Activated naive CD8-positive, alpha-beta T cell (primary cell): ENCODE results near the gene SERINC5.
"Not testable (repeated sequence)": the region's sequence is repeated elsewhere in the genome, so short reads cannot be mapped to it uniquely, and the experiment has no call there.

Experiments used
- H3K27ac Mint-ChIP-seq: one replicate; pipeline ENCODE4 v1.8.0; 2021; ENCODE audit warnings: mixed read lengths
- H3K27me3 Mint-ChIP-seq: one replicate; pipeline ENCODE4 v1.8.0; 2021; ENCODE audit warnings: mixed read lengths
- H3K36me3 Mint-ChIP-seq: one replicate; pipeline ENCODE4 v1.8.0; 2021; ENCODE audit warnings: mixed read lengths
- H3K4me1 Mint-ChIP-seq: one replicate; pipeline ENCODE4 v1.8.0; 2021; ENCODE audit warnings: low read depth, mixed read lengths
- H3K4me3 Mint-ChIP-seq: one replicate; pipeline ENCODE4 v1.8.0; 2021; ENCODE audit warnings: mild to moderate bottlenecking, mixed read lengths
- H3K9me3 Mint-ChIP-seq: one replicate; pipeline ENCODE4 v1.8.0; 2021; ENCODE audit warnings: low read depth, mixed read lengths

SERINC5 gene

DNA sequence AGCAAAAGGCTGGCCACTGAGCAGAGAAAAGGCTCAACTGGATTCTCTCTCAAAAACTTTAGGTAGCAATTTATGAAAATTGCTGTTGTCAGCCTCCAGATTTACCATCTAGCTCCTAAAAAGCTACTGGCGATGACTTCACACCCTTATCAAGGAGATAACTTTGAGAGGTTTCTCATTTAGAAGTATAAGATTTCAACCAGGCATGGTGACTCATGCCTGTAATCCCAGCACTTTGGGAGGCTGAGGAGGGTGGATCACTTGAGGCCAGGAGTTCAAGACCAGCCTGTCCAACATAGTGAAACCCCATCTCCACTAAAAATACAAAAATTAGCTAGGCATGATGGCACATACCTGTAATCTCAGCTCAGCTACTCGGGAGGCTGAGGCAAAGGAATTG, 14.7 kb upstream of the SERINC5 start:
- Mint-ChIP-seq H3K27ac (peak overlapping the region; percentile 98), H3K4me3 (peak overlapping the region; percentile 62)

DNA sequence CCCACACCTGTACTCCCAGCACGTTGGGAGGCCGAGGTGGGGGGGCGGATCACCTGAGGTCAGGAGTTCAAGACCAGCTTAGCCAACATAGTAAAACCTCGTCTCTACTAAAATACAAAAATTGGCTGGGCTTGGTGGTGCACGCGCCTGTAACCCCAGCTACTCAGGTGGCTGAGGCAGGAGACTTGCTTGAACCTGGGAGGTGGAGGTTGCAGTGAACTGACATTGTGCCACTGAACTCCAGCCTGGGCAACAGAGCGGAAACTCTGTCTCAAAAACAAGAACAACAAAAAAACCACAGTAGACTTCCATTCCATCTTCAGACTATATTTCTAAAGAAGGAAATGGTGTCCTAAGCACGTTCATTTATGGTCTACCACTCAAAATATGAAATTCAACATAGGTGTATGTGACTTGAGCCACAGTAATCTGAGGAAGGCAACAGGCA, 14.2 kb upstream of the SERINC5 start:
- Mint-ChIP-seq H3K27me3 (no peaks in the 10 kb centered on the region), H3K36me3 (no peaks in the 10 kb centered on the region), H3K4me3 (peak overlapping the region; percentile 62), H3K4me1 (peaks cover 46% of the 10 kb centered on the region), H3K9me3 (no peaks in the 10 kb centered on the region), H3K27ac (peak overlapping the region; percentile 98)

More for the DNA sequence above, 14.7 kb upstream of the SERINC5 start:
- peaks cover 46% of the 10 kb centered on the region for H3K4me1 Mint-ChIP-seq
- H3K9me3 Mint-ChIP-seq, H3K27me3 Mint-ChIP-seq, H3K36me3 Mint-ChIP-seq: not testable (repeated sequence)

DNA sequence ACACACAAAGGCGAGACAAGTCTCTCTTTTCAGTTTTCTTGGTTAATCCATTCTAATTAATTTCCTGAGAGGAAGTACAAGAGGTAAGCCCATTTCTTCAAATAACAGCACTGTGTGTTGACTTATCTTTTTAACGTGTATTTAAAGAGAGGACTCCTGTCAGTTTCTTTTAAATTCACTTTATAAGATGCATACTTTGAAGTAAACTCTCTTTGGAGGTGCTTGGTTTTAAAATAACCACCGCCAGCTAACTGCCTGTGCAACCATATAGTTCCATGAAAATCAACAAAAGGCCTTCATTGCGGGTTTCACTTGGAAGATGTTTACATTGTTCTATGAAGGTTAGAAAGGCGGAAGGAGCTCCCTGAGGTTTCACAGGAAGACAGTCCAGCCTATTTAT, 13.1 kb upstream of the SERINC5 start:
- Mint-ChIP-seq H3K36me3 (no peaks in the 10 kb centered on the region), H3K4me1 (peaks cover 51% of the 10 kb centered on the region), H3K27ac (peak overlapping the region; percentile 98), H3K27me3 (no peaks in the 10 kb centered on the region), H3K4me3 (peak overlapping the region; percentile 72), H3K9me3 (no peaks in the 10 kb centered on the region)

DNA sequence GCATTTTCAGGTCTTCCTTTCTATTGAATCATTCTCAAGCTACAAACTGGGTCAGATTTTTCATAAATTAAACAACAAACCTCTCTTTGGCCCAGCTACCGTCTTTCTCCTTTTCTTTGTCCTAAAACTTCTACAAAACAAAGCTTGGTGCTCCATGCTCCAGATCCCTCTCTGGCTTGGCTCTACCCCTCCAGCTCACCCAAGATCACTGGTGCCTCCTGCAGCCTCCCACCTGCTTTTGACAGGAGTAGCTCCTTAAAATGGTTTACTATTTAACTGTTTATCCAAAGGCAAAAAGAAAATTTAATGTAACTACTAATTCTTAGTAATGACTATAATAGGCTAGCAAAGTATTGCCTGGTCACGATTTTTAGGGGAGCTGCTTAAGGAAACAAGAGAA, 10.7 kb upstream of the SERINC5 start:
- Mint-ChIP-seq H3K4me1 (peaks cover 47% of the 10 kb centered on the region), H3K9me3 (no peaks in the 10 kb centered on the region), H3K27ac (peak overlapping the region; percentile 8), H3K36me3 (no peaks in the 10 kb centered on the region), H3K4me3 (no peak overlapping the region), H3K27me3 (no peaks in the 10 kb centered on the region)

DNA sequence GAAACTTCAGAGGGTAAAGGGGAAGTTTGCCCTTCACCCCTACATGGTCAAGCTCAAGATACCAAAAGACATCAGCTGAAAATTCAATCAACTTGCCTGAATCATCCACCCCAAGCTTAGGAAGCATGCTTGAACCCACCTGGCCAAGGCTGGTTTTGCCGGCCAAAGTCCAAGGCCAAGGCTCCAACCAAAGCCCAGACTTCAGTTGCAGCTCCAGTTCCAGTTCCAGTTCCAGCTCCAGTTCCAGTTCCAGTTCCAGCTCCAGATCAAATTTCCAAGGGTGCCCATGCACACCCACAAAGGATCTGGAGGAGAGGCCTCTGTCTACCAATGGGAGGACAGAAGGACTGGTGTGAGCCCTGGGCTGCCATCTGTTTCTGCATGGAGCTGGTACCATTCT, 4.6 kb upstream of the SERINC5 start:
- Mint-ChIP-seq H3K9me3 (no peaks in the 10 kb centered on the region), H3K36me3 (no peaks in the 10 kb centered on the region), H3K4me3 (no peak overlapping the region), H3K27ac (no peak overlapping the region), H3K27me3 (no peaks in the 10 kb centered on the region), H3K4me1 (peaks cover 21% of the 10 kb centered on the region)

DNA sequence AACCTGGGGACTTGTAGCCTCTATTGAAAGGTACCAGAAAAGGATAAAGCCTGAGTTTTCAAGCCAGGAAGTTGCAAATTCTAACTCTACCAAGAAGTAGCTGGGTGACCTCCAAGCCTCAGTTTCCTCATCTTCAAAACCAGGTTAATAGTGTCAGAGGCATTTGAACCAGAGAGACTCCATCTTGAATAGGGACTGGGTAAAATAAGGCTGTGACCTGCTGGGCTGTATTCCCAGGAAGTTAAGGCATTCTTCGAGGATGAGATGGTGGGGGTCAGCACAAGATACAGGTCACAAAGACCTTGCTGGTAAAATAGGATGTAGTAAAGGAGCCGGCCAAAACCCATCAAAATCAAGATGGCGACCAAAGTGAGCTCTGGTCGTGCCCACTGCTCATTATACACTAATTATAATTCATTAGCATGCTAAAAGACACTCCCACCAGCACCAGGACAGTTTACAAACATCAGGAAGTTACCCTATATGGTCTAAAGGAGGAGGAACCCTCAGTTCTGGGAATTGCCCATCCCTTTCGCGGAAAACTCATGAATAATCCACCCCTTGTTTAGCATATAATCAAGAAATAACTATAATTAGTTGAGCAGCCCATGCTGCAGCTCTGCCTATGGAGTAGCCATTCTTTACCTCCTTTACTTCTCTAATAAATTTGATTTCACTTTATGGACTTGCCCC, 3.8 kb upstream of the SERINC5 start:
- Mint-ChIP-seq H3K4me1 (peaks cover 19% of the 10 kb centered on the region), H3K27me3 (no peaks in the 10 kb centered on the region), H3K4me3 (no peak overlapping the region), H3K27ac (no peak overlapping the region), H3K36me3 (no peaks in the 10 kb centered on the region), H3K9me3 (no peaks in the 10 kb centered on the region)

DNA sequence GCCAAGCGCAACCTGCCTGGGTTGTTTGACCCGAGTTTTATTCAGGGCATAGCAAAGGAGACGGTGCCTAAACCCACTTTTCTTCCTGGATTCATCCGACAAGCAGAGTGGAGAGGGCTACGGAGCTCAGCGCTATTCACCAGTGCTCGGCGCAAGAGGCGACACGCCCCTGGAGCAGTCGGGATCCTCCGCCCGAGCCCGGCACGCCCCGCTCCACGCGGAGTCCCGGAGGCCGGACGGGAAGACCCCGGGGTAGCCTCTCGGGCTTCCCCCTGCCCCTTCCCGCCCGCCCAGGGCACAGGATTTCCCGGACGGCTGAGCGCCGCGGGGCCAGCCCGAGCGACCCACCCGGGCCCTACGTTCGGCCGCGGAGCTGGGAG, 427 bp downstream of the SERINC5 start:
- Mint-ChIP-seq H3K27ac (peak overlapping the region; percentile 96), H3K9me3 (no peaks in the 10 kb centered on the region), H3K36me3 (no peaks in the 10 kb centered on the region), H3K4me3 (peak overlapping the region; percentile 94), H3K4me1 (peaks cover 59% of the 10 kb centered on the region), H3K27me3 (no peaks in the 10 kb centered on the region)

DNA sequence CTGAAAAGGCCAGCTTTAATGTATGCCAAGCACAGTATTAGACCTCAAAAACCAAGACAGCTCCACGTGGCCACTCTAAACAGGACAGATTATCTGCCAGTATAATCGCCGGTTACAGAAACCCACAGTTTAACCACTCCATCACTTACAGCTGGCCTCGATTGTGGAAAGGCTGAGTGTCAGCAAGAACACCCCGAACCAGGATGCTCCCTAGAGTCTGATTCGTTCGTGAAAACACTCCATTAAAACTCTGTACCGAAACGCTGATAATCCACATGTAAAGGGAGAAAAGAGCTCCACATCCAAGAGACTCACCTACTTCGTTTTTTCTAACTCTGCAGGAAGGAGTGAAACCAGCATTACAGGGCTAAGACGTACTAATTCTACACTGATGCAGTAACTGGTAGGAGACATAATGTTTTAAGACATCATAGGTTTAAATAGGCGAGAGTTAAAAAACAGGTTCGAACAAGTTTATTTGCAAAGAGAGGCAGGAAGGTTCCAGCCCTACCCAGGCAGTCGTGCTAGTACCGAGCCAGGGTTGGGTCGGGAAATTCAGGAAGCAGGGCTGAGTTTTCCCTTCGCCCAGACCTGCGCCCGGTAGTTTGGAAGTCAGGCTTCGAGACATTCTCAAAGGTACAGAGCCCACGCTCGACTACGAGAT, 949 bp downstream of the SERINC5 start:
- Mint-ChIP-seq H3K27me3 (no peaks in the 10 kb centered on the region), H3K4me3 (peak overlapping the region; percentile 94), H3K36me3 (peaks cover 2% of the 10 kb centered on the region), H3K4me1 (peaks cover 64% of the 10 kb centered on the region), H3K27ac (peak overlapping the region; percentile 96), H3K9me3 (no peaks in the 10 kb centered on the region)

DNA sequence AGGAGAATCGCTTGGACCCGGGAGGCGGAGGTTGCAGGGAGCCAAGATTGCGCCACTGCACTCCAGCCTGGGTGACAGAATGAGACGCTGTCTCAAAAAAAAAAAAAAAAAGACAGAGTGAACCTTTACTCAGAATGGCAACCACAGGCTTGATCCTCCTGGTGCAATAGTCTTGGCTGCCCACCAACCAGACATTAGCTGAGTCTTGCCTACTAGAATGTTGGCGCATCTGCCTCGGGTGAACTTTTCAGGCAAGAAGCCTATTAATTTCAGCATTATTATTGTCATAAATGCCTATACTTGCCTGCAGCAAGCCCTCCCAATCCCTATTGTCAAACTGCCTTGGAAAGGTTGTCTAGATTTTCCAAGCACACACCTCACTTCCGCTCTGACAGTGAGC, 4.2 kb downstream of the SERINC5 start:
- Mint-ChIP-seq H3K27ac (peak overlapping the region; percentile 96), H3K27me3 (no peaks in the 10 kb centered on the region), H3K4me3 (peak overlapping the region; percentile 94), H3K4me1 (peaks cover 84% of the 10 kb centered on the region), H3K9me3 (no peaks in the 10 kb centered on the region), H3K36me3 (peaks cover 5% of the 10 kb centered on the region)

DNA sequence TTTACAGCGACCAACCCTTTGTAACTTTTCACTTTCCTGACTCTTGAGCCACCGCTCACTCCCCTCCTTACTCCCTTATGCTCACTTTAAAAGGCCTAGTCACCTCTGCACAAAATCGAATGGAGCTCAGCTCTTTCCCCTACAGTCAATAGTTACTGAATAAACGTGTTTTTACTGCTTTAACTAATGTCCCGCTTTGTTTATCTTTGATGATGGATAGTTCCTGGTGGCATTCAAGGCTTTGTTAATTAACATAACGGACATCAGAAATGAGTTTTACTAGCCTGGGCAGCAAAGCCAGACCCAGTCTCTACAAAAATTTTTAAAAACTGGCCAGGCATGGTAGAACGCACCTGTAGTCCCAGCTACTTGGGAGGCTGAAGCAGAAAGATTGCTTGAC, 5.0 kb downstream of the SERINC5 start:
- peak overlapping the region; percentile 88 for H3K27ac Mint-ChIP-seq
- H3K9me3 Mint-ChIP-seq, result no peaks in the 10 kb centered on the region
- H3K27me3 Mint-ChIP-seq, result no peaks in the 10 kb centered on the region
- H3K4me1 Mint-ChIP-seq, result peaks cover 89% of the 10 kb centered on the region
- peaks cover 5% of the 10 kb centered on the region for H3K36me3 Mint-ChIP-seq
- peak overlapping the region; percentile 42 for H3K4me3 Mint-ChIP-seq

DNA sequence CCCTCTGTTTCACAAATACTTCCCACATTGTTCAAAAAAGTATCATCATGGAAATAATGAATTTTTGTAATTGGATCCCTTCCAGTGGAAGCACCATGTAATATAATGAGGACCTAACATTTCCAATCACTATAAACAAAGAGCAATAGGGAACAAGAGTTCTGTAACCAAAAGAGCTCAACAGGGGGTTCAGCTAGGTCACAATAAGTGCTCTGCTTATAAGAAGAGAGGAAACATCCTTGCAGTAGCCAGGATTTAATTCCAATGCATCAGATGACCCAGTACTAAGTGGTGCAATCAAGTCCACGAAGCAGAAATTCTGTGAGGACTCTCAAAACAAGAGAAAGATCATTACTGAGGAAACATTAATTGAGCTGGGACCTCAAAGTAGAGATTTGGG, 5.9 kb downstream of the SERINC5 start:
- H3K4me1 Mint-ChIP-seq, result peaks cover 94% of the 10 kb centered on the region
- H3K27me3 Mint-ChIP-seq, result no peaks in the 10 kb centered on the region
- no peaks in the 10 kb centered on the region for H3K9me3 Mint-ChIP-seq
- H3K36me3 Mint-ChIP-seq, result peaks cover 7% of the 10 kb centered on the region
- H3K27ac Mint-ChIP-seq, result peak overlapping the region; percentile 88
- peak overlapping the region; percentile 49 for H3K4me3 Mint-ChIP-seq

DNA sequence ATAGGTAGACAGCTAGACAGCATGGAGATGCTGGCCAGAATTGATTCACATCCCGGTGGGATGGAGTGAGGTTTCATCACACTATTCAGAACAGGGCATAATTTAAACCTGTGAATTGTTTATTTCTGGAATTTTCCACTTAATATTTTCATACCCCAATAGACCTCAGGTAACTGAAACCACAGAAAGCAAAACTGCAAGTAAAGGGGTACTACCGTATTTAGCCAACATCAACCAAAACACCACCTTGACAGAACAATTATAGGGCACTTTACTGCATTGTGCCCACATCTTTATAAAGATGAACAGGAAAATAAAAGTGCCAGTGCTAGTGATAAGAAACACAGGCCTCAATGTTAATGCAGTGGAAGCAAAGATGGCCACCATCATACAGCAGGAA, 7.5 kb downstream of the SERINC5 start:
- H3K36me3 Mint-ChIP-seq, result peaks cover 9% of the 10 kb centered on the region
- peak overlapping the region; percentile 94 for H3K27ac Mint-ChIP-seq
- peak overlapping the region; percentile 73 for H3K4me3 Mint-ChIP-seq
- H3K4me1 Mint-ChIP-seq, result peaks cover 81% of the 10 kb centered on the region
- H3K27me3 Mint-ChIP-seq, result no peaks in the 10 kb centered on the region
- H3K9me3 Mint-ChIP-seq, result peaks cover under 1% of the 10 kb centered on the region

DNA sequence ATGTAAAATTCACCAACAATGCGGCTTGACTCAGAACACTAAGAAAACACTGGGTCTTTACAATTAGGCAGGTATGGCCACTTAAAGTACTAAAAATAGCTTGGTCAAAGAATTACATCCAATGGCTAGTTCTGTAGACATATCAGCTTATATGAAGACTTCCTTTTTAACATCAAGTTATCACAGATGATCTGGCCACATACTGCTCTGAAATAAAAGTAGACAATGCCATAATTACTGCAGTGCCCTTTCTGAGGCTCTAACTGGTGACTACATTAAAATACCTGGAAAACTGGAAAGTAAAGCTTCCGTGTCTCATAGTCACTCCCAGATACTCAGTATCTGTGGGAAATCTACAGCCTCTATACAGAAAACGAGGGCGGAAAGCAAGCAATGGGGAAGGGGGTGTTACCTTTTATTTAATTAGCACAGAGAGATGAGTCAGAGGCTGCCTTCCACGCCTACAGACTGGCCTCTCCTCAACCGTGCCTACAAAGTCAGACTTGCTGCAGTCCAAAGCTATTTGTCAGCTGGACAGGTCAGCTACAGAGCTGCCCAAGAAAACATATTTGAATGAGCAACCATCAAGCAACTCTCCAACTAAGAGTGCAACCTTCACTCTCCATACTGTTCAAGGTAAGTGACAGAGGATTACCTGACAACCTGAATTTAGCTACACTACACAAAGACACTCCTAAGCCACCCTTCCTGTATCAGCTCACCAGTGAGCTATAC, 8.7 kb downstream of the SERINC5 start:
- Mint-ChIP-seq H3K4me1 (peaks cover 75% of the 10 kb centered on the region), H3K27me3 (no peaks in the 10 kb centered on the region), H3K9me3 (peaks cover 5% of the 10 kb centered on the region), H3K27ac (peak overlapping the region; percentile 94), H3K36me3 (peaks cover 16% of the 10 kb centered on the region), H3K4me3 (peak overlapping the region; percentile 75)

DNA sequence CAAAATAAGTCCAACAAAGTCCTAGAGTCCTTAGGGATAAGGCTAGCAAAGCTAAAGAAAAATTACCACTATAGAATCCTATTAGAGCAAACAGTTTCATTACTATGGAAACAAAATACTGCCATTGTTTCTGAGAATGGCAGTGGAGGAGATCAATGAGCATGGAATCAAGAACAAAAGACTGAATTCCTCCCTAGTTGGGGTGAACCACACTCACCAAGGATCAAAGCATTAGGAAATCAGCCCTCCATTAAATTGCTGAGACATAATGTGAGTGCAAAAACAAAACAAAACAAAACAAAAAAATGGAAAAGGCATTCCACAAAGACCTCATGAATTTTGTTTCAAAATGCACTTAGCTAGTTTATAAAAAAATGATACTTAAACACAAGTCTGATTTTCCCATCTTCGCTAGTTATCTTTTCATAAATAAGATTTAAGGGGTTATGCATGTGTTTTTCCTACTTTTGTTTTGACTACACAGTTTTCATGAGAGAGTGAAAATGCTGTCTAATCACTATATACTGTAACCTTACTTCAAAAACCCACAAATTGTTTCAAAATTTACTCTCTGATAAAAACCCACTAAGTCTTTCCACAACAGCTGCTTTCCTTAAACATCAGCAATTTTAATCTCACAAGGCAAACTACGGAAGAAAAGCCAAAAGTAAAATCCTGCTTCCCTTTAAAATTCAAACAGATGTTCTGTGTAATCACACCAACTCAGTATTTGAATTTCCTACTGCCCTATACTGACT, 9.7 kb downstream of the SERINC5 start:
- H3K4me3 Mint-ChIP-seq, result peak overlapping the region; percentile 61

DNA sequence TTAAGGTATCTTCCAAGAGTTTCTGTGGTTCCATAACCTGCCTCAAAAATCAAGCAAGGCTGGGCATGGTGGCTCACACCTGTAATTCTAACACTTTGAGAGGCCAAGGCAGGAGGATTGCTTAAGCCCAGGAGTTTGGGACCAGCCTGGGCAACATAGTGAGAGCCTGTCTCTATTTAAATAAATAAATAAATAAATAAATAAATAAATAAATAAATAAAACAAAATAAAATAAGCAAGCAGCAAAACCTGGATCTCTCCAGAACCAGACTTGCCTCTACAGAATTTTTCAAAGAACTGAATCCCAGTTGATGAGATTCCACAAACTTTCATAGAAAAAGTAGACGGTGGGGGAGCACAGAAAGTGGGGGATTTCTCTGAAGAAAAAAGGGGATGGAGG, 12.3 kb downstream of the SERINC5 start:
- Mint-ChIP-seq H3K27me3 (no peaks in the 10 kb centered on the region), H3K36me3 (peaks cover 19% of the 10 kb centered on the region), H3K4me1 (peaks cover 77% of the 10 kb centered on the region), H3K9me3 (peaks cover 5% of the 10 kb centered on the region), H3K4me3 (no peak overlapping the region), H3K27ac (no peak overlapping the region)

More for the DNA sequence above, 9.7 kb downstream of the SERINC5 start:
- Mint-ChIP-seq H3K27ac (peak overlapping the region; percentile 94), H3K9me3 (peaks cover 5% of the 10 kb centered on the region), H3K27me3 (no peaks in the 10 kb centered on the region), H3K4me1 (peaks cover 74% of the 10 kb centered on the region), H3K36me3 (peaks cover 22% of the 10 kb centered on the region)
